AG20443 (cell line): Measurements from ENCODE around the gene NOG.

Source experiments
- DNase-seq: peaks from one replicate; pipeline ENCODE4 v3.0.0; 2012; ENCODE audit warnings: low spot score, mixed read lengths

The NOG gene

DNA sequence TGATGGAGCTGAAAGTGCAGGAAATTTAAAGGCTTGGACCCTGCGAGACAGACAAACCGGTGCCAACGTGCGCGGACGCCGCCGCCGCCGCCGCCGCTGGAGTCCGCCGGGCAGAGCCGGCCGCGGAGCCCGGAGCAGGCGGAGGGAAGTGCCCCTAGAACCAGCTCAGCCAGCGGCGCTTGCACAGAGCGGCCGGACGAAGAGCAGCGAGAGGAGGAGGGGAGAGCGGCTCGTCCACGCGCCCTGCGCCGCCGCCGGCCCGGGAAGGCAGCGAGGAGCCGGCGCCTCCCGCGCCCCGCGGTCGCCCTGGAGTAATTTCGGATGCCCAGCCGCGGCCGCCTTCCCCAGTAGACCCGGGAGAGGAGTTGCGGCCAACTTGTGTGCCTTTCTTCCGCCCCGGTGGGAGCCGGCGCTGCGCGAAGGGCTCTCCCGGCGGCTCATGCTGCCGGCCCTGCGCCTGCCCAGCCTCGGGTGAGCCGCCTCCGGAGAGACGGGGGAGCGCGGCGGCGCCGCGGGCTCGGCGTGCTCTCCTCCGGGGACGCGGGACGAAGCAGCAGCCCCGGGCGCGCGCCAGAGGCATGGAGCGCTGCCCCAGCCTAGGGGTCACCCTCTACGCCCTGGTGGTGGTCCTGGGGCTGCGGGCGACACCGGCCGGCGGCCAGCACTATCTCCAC is at the start of gene NOG:
Gene NOG (plus strand): TSS at position 54 of the 674 bp plus-strand sequence. CDS start 525 bp downstream, at position 579.
- DNase-seq = peak; percentile 86

DNA sequence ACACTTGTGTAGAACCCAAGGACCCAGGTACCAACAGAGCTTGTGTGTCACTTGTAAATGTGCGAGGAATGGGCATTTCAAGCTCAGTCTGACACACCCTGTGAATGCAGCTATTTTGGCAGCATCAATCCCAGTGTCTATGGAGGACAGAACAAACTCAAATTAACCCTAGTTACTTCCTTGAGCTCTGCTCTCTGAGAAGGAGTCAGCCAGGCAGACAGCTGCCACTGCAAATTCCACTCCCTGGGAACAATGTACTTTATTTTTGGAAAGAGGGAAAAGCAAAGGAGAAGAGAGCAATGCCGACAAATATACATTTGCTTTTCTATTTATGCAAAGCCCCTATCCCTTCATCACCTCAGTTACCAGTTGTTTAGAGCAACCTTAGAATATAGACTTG is 48.4 kb upstream of the NOG start:
- no peak for DNase-seq

DNA sequence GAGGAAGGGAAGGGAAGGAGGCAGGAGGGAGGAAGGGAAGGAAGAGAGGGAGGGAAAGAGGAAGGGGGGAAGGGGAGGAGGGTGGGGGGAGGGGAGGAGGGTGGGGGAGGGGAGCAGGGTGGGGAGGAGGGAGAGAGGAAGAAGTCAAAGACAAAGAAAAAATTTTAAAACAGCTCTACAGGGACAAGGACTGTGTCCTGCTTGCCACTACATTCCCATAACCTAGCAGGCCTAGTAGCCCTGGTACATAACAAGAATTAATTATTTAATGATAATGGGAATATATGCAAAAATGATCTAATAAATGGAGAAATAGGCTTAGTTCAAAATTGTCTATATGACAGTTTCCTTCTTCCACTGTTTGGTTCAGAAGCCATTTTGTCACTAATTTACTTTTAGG is 47.6 kb upstream of the NOG start:
- no peak for DNase-seq

GRCh38 chr17:56548661-56549060 is 44.8 kb upstream of the NOG start:
- DNase-seq = no peak

- no peak for DNase-seq
These were observed 44.0 kb upstream of the NOG start for GRCh38 chr17:56549501-56549900.

DNA sequence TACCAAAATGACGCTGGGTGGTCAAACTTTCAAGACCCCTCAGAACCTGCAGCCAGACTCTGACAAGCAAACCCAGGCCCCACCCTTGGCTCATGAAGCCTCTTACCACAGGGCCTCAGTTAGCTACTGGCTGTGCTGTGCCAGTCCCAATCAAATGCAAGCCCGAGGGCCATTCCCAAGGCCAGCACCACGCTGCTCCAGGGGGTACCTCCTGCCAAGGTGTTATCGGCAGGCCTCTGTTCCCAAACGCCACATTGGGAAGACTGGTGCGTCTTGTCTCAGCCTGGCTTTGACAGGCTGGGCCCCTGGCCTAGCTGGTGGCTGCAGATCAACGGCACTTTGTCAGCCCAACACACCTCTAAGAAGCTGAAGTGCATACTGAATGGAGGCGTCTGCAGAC is 35.8 kb upstream of the NOG start:
- no peak for DNase-seq

- DNase-seq = peak; percentile 26
These were observed 35.4 kb upstream of the NOG start for GRCh38 chr17:56558088-56558487.

GRCh38 chr17:56570199-56570598 is 23.3 kb upstream of the NOG start:
- peak; percentile 18 for DNase-seq

GRCh38 chr17:56571456-56571855 is 22.0 kb upstream of the NOG start:
- no peak for DNase-seq

GRCh38 chr17:56577190-56577842 is 16.2 kb upstream of the NOG start:
- no peak for DNase-seq

DNA sequence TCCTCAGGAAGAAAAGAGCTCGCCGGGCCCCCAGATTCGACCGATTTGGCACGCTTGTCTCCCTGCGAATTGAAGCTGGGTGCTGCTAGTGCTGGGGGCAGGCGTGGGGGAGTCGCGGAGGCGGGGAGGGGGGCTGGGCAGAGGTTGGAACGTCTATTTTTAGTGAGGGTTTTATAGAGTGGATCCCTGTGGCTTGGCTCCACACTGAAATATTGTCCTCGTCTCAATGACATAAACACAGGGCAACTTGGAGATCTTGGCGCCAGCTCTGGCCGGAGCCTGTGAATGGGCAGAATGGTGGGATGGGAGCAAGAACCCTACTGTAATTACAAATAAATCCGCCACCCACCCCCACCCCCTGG is 15.7 kb upstream of the NOG start:
- no peak for DNase-seq

GRCh38 chr17:56581635-56582627 is 11.6 kb upstream of the NOG start:
- DNase-seq = no peak

- DNase-seq = no peak
These were observed 9.7 kb upstream of the NOG start for GRCh38 chr17:56583772-56584171.

GRCh38 chr17:56587298-56587697 is 6.2 kb upstream of the NOG start:
- no peak for DNase-seq

- DNase-seq = peak; percentile 93
These were observed 913 bp upstream of the NOG start for GRCh38 chr17:56592487-56593085.

DNA sequence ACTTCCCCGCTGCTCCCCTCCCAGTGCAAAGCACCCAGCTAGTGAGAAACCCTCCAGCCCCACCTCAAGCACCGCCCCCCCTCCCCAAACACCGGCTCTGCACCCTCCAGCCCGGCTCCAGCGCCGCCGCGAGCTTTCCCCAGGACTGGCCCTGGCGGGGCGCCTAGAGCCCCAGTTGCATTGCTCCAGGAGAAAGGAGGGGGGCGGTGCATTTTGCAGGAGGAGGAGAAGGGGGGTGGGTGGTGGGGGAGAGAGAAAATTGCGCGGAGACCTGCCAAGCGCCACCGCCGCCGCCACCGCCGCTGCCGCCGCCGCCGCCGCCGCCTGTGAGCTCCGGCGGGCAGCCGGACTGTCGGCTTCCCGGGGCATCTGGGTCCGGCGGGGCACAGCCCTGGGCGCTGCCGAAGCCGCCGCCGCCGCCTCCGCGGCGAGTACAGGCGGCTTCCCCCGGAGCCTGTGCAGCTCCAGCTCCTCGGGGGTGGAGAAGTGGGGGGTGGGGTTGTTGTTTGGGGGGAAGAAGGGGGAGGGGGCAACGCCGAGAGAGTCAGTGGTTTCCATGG is 333 bp upstream of the NOG start:
- DNase-seq = peak; percentile 75

DNA sequence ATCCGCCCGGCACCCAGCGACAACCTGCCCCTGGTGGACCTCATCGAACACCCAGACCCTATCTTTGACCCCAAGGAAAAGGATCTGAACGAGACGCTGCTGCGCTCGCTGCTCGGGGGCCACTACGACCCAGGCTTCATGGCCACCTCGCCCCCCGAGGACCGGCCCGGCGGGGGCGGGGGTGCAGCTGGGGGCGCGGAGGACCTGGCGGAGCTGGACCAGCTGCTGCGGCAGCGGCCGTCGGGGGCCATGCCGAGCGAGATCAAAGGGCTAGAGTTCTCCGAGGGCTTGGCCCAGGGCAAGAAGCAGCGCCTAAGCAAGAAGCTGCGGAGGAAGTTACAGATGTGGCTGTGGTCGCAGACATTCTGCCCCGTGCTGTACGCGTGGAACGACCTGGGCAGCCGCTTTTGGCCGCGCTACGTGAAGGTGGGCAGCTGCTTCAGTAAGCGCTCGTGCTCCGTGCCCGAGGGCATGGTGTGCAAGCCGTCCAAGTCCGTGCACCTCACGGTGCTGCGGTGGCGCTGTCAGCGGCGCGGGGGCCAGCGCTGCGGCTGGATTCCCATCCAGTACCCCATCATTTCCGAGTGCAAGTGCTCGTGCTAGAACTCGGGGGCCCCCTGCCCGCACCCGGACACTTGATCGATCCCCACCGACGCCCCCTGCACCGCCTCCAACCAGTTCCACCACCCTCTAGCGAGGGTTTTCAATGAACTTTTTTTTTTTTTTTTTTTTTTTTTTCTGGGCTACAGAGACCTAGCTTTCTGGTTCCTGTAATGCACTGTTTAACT is 1.0 kb downstream of the NOG start:
- DNase-seq = peak; percentile 25

- DNase-seq = no peak
These were observed 1.6 kb downstream of the NOG start for GRCh38 chr17:56595108-56595418.

GRCh38 chr17:56595831-56596690 is 2.6 kb downstream of the NOG start:
- DNase-seq = peak; percentile 22
